A549 treated with dexamethasone at 1 μM for 4 hours (cell line): ENCODE measurements around the gene ZNF33A. TPM values are rescaled to one million over a fixed set of nuclear protein-coding genes. Genes with fewer than 3 reads are reported as not detected.

ENCODE experiments used
- total RNA-seq: library from RNA; stranded (reverse); fragments of 200-300 nt; extraction: Qiagen RNA extraction; gene quantifications from 5 replicates; pipeline ENCODE4 v1.2.3, GENCODE V29; 2022

Gene ZNF33A
- total RNA-seq: 6.5 to 9.5 TPM (median 8.3 TPM) in 5 replicates

GRCh38 chr10:38010119-38010903 is at the start of gene ZNF33A:
Gene ZNF33A, plus strand, starts transcription at chr10:38010675. Its CDS starts 1,667 bp downstream, at chr10:38012342.

GRCh38 chr10:37976091-37976879 is 34.2 kb upstream of the ZNF33A start, which contains the start of gene ZNF25:
Gene ZNF25, minus strand, starts transcription at chr10:37976647. Its CDS starts 4,925 bp downstream, at chr10:37971722.

GRCh38 chr10:38094158-38094926 is 83.9 kb downstream of the ZNF33A start, which contains the start of gene ZNF37A:
Gene ZNF37A, plus strand, starts transcription at chr10:38094337. Its CDS starts 2,281 bp downstream, at chr10:38096618.

Other genes with a start within 250 kb of the ZNF33A start
- 2.8 to 4.8 TPM (median 4.1 TPM) in 5 replicates for gene ZNF248, start 153.1 kb upstream of the ZNF33A start, total RNA-seq
- gene ZNF25, start 34.0 kb upstream of the ZNF33A start, total RNA-seq: 1.3 to 2.2 TPM (median 2.1 TPM) in 5 replicates
- 3.9 to 6.6 TPM (median 6.5 TPM) in 5 replicates for gene ZNF37A, start 83.7 kb downstream of the ZNF33A start, total RNA-seq